ENCODE data around the gene ELOVL1.

- no peak for TF ChIP-seq POLR2AphosphoS5 (IDR thresholded peaks at IDR 0.05; ENCODE audit: low read depth, low read length)
- TF ChIP-seq POLR2A (IDR thresholded peaks at IDR 0.05; ENCODE audit: low read depth, low read length), result no peak
Observed at GRCh38 chr1:43350976-43351375, 16.8 kb downstream of the ELOVL1 start.
